Muscle of back (tissue), 13 donors: ENCODE results near the gene ESM1. TPM values are rescaled to one million over a fixed set of nuclear protein-coding genes. Genes with fewer than 3 reads are reported as not detected.
"Not testable (repeated sequence)": the region's sequence is repeated elsewhere in the genome, so short reads cannot be mapped to it uniquely, and the experiment has no call there.

ENCODE experiments used
- DNase-seq, 3 donors: peaks; one replicate each; pipeline versions ENCODE4 v3.0.0 to v3.0.0-alpha.2; 2013
- long read RNA-seq, 9 donors: transcript quantifications; one replicate each; lab custom pipeline, GENCODE V29; 2026
- polyA plus RNA-seq, 10 donors: library from polyadenylated mRNA; unstranded; fragments of 120-200 nt; gene quantifications; one replicate each; pipeline ENCODE4 v1.2.1, GENCODE V29; 2013; ENCODE audit not compliant: insufficient read length in 10 of 10

The ESM1 gene, protein sequence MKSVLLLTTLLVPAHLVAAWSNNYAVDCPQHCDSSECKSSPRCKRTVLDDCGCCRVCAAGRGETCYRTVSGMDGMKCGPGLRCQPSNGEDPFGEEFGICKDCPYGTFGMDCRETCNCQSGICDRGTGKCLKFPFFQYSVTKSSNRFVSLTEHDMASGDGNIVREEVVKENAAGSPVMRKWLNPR
- polyA plus RNA-seq: 1 to 10 TPM; 2.3 to 8.8 (median 3.6) TPM
- long read RNA-seq, donor 1, partial matches to known transcripts: 0 of 1 reads
- long read RNA-seq, donor 1, other reads (novel, unspliced or antisense): 0 of 1 reads
- long read RNA-seq, donor 2, partial matches to known transcripts: 0 of 1 reads
- long read RNA-seq, donor 2, other reads (novel, unspliced or antisense): 0 of 1 reads
- long read RNA-seq, donor 3: 0 reads
- long read RNA-seq, donor 4, partial matches to known transcripts: 0 of 1 reads
- long read RNA-seq, donor 4, other reads (novel, unspliced or antisense): 0 of 1 reads
- long read RNA-seq, donor 5, partial matches to known transcripts: 0 of 1 reads
- long read RNA-seq, donor 5, other reads (novel, unspliced or antisense): 0 of 1 reads
- long read RNA-seq, donor 6, partial matches to known transcripts: 0 of 3 reads
- long read RNA-seq, donor 6, other reads (novel, unspliced or antisense): 0 of 3 reads
- long read RNA-seq, donor 7, partial matches to known transcripts: 0 of 1 reads
- long read RNA-seq, donor 7, other reads (novel, unspliced or antisense): 0 of 1 reads
- long read RNA-seq, donor 8, partial matches to known transcripts: 0 of 1 reads
- long read RNA-seq, donor 8, other reads (novel, unspliced or antisense): 0 of 1 reads
- long read RNA-seq, donor 9: 0 reads

DNA sequence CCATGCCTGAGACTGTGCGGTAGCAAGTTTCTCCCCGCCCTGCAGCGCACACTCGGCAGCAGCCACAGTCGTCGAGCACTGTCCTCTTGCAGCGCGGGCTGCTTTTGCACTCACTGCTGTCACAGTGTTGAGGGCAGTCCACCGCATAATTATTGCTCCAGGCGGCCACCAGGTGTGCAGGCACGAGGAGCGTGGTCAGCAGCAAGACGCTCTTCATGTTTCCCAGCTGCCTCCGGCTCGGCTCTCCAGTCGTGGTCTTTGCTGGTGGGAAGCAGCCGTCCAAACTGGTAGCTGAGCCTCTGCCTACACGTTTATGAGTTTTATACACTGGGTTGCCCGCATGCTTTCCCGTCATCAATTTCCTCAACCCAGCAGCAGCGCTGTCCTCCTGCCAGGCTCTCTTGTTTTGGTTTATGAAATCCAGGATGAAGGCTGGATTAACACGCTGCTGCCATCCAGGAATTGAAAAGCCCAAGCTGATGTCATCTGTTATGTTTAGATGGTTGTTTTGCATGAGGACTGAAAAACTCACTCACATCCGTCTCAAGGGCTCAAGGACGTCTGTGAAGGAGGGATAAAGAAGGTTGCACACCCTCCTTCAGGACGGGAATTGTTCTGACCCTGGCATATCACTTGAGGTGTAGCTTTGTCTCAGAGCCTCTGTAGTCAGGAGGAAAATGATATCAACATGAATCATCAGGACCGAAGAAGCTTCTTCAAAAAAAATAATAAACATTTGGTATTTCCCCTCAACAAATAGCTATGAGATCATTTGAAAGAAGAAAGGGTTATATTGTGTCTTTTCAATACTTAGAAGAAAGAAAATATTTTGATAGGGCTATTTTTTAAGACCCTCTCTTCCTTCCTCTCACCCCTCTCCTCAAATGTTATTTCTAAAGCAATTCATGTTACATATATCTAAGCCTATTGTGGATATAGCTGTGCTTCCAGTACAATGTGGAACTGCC lies at the start of gene ESM1:
TSS of gene ESM1 (minus strand) at position 293 of the 968 bp plus-strand sequence. CDS start at position 217, 76 bp downstream.
- DNase-seq: peak in 2 of 3 donors; percentile 16 to 41

DNA sequence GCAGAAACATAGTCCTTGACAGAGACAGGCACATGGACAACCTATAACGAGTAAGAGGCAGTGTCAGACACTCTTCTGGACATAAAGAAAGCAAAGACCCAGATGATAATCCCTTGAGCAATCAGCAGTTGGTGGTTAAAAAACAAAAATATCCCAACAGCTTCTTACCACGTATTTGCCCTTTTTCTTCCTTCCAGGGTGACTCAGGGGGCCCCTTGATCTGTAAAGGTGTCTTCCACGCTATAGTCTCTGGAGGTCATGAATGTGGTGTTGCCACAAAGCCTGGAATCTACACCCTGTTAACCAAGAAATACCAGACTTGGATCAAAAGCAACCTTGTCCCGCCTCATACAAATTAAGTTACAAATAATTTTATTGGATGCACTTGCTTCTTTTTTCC lies 48.2 kb upstream of the ESM1 start:
- no peak for DNase-seq

DNA sequence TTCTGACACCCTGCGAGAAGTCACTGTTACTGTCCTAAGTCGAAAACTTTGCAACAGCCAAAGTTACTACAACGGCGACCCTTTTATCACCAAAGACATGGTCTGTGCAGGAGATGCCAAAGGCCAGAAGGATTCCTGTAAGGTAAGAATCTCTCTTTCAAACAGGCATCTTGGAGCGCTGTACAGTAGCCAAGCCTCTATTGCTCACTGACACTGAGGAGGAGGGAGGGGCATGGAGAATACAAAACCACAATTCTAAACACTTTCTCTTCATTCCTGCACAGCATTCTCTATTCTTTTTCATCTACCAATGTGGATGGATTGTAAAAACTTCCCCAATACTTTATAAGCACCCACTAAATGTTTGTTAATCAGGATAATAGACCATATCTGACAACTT lies 46.1 kb upstream of the ESM1 start:
- DNase-seq: no peak

DNA sequence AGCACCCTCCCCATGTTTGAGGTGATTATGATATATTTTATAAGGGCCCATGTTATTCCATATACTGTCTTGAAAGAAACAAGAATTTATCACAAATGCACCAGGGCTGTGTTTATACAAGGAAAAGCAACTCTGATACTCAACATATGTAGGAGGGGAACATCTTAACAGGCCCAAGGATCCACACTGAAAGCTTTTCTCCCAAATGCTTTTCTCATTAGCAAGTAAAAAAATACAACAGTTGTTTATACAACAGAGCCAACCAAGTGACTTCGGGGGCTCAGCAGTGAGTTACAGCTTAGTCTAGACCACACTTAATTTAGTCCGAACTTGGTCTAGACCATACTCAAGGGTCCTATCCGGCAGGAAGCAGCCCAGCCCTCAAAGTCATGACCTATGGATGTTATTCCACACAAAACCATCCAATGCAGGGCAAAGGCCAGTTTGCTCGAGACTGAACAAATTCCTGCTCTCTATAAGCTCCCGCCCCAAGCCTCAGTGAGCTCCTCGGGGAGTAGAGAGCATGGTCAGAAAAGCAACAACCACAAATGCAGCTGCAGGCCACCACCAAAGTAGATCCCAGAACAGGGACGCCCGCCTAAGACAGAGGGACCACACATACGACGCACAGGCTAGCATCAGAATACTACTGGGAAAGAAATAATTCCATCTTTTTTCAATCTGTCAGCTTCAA lies 45.4 kb upstream of the ESM1 start:
- peak in 1 of 3 donors; percentile 32 for DNase-seq

DNA sequence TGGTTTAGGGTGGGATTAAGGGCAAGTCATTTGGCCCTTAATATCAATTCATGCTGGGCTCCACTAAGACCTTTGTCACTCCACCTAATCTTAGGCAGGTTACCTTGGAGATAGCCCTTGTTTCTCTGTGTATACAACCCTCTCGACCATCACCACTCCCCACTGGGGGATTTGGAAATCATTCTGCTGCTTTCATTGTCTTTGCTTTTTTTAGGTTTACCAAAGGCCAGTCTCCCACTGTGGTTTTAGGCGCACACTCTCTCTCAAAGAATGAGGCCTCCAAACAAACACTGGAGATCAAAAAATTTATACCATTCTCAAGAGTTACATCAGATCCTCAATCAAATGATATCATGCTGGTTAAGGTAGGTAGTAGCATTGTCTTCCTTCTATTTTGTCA lies 44.8 kb upstream of the ESM1 start:
- no peak for DNase-seq

DNA sequence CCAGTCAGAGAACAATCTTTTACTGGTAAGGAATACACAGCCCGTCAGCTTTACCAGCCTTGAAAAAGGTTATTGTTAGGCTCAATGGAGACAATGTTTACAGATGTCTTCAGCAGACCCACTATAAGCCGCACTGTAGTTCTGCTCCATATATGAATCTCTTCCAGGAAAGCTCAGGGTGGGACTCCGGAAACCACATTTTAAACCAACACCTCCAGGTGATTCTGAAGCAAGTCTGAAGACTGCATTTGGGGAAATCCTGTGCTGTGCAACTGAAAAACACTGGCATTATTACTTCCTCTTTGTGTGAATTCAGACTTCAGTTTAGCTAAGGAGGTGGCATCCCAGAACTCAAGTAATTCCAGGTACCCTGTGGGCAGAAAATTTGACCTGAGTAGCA lies 42.2 kb upstream of the ESM1 start:
- no peak for DNase-seq

DNA sequence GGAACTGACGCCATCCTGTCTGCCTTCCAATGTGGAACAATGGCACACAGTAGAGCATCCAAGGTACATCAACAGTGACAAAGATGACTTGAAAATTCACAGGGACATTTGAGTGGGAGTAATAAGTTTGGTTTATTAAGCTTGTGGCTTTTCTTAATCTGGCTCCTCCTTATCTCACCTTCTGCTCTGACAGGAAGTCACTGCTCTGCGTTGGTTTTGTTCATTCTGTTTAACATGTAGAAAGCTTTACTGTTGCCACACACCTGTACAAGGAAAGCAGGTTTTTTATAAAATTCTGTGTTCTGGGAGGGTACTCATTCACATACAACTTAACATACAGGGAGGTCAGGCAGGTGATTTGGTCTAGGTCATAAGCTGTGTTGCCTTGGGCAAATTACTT lies 37.1 kb upstream of the ESM1 start:
- no peak for DNase-seq

DNA sequence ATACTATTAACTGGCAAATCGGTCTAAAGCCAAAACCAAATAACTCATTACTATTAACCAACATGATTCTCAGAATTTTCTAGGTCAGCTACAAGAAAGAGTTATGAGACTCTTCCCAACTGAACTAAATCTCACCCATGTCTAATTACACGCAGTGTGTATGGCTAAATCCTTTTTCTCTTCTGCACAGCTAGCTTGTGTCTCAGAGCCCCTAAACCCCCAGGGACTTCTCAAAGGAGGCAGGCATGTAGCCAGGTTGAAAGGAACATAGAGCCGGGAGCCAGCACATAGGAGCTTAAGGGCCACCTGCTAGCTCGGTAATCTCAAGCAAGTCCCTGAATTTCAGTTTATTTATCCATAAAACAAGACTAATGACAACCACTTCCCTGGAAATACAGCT lies 36.4 kb upstream of the ESM1 start:
- no peak for DNase-seq

DNA sequence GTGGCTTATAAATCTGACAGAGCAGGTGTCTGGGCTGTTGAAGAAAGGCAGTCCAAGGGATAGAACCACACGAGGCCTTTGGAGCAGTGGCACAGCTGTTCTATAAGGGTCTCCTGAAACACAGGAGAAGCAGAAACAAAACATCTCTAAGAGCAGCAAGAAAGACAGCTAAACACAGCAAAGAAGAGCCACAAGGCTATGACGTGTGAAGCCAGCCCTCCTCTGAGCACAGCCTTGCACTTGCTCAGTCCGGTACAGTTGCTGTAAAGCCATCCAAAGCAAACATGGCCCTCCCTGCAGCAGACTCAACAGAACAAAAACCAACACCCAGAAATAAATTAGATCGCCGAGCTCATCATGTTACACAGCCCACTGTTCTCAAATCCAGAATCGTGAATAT lies 36.0 kb upstream of the ESM1 start:
- DNase-seq: no peak

DNA sequence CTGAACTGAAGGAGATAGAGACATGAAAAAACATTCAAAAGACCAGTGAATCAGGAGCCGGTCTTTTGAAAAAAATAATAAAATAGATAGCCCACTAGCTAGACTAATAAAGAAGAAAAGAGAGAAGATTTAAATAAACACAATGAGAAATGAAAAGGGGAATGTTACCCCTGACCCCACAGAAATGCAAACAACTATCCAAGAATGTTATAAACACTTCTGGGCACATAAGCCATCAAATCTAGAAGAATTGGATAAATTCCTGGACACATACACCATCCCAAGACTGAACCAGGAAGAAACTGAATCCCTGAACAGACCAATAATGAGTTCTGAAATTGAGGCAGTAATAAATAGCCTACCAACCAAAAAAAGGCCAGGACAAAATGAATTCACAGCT lies 24.8 kb upstream of the ESM1 start:
- DNase-seq: not testable (repeated sequence)

DNA sequence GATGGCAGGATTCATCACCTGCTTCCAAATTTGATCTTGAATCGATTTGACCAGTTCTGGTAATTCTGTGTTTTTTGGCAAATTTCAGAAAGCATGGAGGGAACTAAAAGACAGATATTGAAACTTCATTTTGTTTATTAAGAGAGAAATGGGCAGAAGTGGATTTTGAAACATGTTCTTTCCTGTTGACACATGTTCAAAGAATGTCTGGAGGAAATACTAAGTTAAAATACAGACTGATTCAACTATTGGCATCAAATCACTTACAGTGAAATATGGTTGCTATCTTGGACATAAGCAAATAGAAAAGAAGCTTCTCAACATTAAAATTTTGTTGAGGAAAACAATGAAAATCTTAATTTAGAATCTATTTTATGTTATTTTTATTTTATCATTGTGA lies 19.3 kb upstream of the ESM1 start:
- DNase-seq: no peak

DNA sequence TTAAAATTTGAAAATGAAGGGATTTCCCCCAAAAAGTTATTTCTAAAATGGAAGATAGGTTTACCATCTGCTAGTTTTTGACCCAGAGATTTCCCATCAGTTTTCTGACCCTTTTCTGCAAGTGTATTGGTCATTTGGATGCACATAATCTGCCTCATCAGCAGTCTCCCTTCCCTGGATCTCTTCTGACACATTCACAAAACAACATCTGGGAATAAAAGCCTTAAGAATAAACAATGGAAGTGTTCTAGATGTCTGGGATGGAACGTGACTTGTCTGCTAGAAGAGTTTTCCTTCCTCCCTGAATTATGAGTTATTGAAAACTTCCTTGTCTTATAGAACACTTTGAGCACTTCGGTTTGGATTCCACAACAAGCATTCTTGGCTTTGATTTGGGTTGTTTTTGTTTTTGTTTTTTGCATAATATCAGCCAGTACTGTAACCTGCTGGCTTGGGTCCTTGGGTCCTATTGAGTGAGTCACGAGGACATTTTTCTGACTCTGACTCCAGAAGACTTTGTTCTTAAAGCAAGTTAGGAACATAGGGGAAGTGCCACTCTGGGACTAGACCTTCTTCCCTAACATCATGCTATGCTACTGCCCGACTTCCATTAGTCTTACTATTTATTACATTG lies 18.2 kb upstream of the ESM1 start:
- DNase-seq: no peak

DNA sequence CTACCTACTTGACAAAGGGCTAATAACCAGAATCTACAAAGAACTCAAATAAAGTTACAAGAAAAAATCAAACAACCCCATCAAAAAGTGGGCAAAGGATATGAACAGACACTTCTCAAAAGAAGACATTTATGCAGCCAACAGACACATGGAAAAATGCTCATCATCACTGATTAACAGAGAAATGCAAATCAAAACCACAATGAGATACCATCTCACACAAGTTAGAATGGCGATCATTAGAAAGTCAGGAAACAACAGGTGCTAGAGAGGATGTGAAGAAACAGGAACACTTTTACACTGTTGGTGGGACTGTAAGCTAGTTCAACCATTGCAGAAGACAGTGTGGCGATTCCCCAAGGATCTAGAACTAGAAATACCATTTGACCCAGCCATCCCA lies 16.8 kb upstream of the ESM1 start:
- not testable (repeated sequence) for DNase-seq

DNA sequence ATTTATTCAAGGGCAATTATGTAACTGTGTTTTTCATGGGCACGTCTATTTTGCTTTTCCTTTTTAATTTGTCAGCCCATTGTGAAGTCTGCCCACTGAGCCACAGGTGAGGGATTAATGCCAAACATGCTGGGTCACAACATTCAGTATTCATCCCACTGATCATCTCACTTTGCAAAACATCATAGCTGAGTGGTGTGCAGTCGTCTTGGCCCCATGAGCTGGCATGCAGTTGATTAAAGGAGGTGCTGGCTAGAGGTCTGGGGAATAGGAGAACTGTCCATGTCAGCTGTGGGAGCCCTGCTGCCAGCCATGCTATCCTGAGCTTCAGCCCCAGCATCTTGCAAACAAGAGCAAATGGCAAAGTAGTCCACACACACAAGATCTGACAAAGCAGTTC lies 11.7 kb upstream of the ESM1 start:
- no peak for DNase-seq

DNA sequence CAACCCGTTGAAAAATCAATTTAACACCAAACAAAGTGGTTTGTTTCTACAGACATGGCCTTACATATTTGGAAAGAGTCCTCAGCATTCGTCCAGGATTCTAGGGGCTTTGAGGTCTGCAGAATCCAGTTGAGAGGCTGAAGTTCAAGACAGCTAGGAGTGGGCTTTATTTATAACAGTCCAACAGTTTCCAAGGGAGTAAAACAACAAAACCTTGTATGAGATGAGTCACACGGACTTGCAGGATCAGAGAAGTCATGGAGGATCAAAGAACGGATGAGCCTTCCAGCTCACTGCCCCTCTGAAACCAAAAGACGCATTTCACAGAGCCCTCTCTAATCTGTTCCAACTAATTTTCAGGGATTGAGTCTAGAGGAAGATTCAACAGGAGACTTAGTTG lies 11.1 kb upstream of the ESM1 start:
- DNase-seq: peak in 1 of 3 donors; percentile 25

DNA sequence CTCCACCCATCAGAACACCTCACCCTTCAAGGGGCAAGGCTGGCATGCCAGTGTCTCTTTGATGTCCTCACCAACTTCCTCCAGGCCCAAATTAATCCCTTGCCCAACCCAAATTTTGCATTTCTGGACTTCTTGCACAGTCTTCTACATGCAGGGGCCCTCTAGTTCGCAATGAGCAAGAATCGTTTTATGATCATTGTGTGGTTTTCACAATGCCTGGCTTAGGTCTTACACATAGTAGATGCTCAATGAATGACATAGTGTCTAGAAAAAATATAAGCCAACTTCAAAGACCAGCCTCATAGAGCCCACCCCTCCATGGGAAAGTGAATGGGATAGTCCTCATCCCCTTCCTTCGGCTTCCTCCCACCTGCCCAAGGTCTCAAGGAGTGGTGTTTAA lies 9.8 kb upstream of the ESM1 start:
- DNase-seq: no peak

DNA sequence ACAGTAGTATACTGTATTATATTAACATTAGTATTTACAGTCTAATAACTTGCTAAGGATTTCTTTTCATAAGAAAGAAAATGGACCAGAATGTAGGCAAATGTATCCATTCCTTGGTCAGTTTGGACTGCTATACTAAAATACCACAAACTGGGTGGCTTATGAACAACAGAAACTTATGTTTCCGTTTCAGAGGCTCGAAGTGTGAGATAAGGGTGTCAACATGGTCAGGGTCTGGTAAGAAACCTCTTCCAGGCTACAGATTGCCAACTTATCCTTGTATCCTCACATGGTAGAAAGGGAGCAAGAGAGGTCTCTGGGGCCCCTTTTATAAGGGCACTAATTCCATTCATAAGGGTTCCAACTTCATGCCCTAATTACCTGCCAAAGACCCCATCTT lies 9.2 kb upstream of the ESM1 start:
- no peak for DNase-seq

DNA sequence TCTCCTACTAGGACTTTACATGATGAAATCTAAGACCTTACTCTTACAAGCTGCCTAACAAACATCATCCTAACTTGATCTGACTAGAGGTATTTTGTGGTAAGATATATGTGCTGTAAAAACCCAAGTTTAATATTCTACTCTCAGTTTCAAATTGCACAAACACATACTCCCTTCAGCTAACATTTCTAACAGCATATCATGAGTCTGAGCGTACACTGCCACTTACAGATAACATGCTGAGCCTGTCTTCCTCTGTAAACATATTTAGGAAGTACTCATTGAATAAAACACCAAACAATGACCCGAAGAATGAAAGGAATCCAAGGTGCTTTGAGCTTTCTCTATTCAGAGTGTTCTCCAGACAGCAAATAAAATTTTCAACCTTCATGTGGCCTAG lies 7.9 kb upstream of the ESM1 start:
- no peak for DNase-seq

DNA sequence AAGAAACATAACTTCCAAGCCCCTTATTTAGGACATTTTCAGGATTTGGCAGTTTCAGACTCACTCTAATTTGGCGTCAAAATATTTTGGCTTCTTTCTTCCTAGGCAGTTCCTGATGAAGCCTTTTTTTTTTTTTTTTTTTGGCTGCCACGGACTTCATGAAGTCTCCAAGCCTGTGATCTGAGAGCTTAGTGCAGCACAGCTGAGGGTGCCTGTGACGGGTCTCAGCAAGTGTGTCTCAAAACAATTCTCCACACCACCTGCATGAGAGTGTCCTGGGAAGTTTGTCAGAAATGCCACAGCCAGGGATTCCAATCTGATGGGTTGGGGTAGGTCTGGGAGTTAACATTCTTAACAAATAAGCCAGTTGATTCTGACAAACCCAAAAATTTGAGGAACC lies 6.0 kb upstream of the ESM1 start:
- peak in 2 of 3 donors; percentile 11 to 43 for DNase-seq

DNA sequence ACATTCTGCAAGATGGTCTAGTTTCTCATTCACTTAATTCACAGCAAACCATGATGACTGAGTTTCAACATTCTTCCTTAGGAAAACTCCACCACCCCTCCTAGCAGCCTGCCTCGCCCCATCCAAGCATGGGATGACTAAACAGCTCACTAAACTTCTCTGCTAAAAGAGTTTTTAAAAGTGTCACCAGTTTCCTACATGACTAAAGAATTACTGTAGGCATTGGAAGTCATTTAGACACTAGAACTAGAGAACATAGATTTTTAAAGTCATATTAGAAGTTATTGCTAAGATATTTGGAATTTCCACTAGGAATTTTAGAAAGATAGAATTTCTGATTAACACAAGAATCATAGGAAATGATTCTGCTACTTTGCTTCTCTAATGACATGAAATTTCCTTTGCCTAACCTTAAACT lies 5.5 kb upstream of the ESM1 start:
- DNase-seq: peak in 1 of 3 donors; percentile 69

DNA sequence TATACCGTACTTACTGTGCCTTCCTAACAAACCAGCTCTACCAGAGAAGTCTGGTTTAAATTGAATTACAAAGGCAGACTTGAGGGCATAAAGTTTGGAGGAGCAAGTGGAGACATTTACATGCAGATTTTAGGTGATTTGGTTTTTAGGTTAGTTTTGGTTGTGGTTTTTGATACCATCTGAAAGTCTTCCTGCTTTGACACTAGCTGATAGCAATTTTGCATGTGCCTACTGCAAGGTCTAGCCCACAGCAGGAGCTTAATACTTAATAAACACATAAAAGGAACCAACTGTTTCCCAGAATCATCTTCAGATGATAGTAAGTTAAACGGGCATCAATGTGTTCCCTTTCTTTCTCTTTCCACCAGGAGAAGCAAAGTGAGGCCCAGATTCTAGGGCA lies 3.4 kb upstream of the ESM1 start:
- no peak for DNase-seq
